Nephron (organoid): ENCODE measurements around the gene MET.

Source experiments
- H3K27ac Mint-ChIP-seq, 3 experiments: 2 replicates each; pipeline ENCODE4 v1.8.0; 2020; ENCODE audit warnings: mixed read lengths in 3 of 3, mild to moderate bottlenecking in 2 of 3, moderate library complexity in 1 of 3
- H3K27me3 Mint-ChIP-seq: 2 replicates; pipeline ENCODE4 v1.8.0; 2021; ENCODE audit warnings: low read depth, mild to moderate bottlenecking, moderate library complexity, mixed read lengths
- H3K36me3 Mint-ChIP-seq: 2 replicates; pipeline ENCODE4 v1.8.0; 2020; ENCODE audit warnings: low read depth, mixed read lengths
- H3K4me1 Mint-ChIP-seq: 2 replicates; pipeline ENCODE4 v1.8.0; 2020; ENCODE audit warnings: mixed read lengths
- H3K4me3 Mint-ChIP-seq, 3 experiments: 2 replicates each; pipeline ENCODE4 v1.8.0; 2020; ENCODE audit warnings: mild to moderate bottlenecking in 3 of 3, mixed read lengths in 3 of 3, moderate library complexity in 2 of 3
- H3K9me3 Mint-ChIP-seq: 2 replicates; pipeline ENCODE4 v1.8.0; 2020; ENCODE audit warnings: mixed read lengths
- CTCF ChIP-seq, 3 experiments: fragments of 200-600 bp; sonication (generic); IDR thresholded peaks; one replicate each; pipeline ENCODE4 v1.5.0; 2021; ENCODE audit warnings: antibody characterized with exemption in 3 of 3; ENCODE audit not compliant: unreplicated experiment in 3 of 3

The MET gene

GRCh38 chr7:116709336-116709735, 37.3 kb downstream of the MET start:
- Mint-ChIP-seq H3K4me1 (peaks cover 25% of the 10 kb centered on the region), H3K27ac (no peak overlapping the region), H3K36me3 (peaks cover 11% of the 10 kb centered on the region), H3K27me3 (no peaks in the 10 kb centered on the region), H3K4me3 (no peak overlapping the region), H3K9me3 (no peaks in the 10 kb centered on the region)
- TF ChIP-seq CTCF (IDR thresholded peaks at IDR 0.05; ENCODE audit: unreplicated experiment in 3 of 3), result no peak

GRCh38 chr7:116710764-116711452, 38.9 kb downstream of the MET start:
- no peak overlapping the region for H3K4me3 Mint-ChIP-seq

GRCh38 chr7:116711790-116712189, 39.8 kb downstream of the MET start:
- Mint-ChIP-seq H3K4me1 (peaks cover 34% of the 10 kb centered on the region), H3K27ac (peak overlapping the region in 1 of 3 experiments; percentile 41), H3K9me3 (no peaks in the 10 kb centered on the region), H3K36me3 (peaks cover 8% of the 10 kb centered on the region), H3K27me3 (peaks cover 4% of the 10 kb centered on the region), H3K4me3 (no peak overlapping the region)
- no peak for TF ChIP-seq CTCF (IDR thresholded peaks at IDR 0.05; ENCODE audit: unreplicated experiment in 3 of 3)

More at GRCh38 chr7:116710764-116711452, 38.9 kb downstream of the MET start:
- peaks cover 4% of the 10 kb centered on the region for H3K27me3 Mint-ChIP-seq
- H3K4me1 Mint-ChIP-seq, result peaks cover 28% of the 10 kb centered on the region
- peaks cover 11% of the 10 kb centered on the region for H3K36me3 Mint-ChIP-seq
- H3K27ac Mint-ChIP-seq, result peak overlapping the region; percentile 47 to 72 (median 56)
- no peaks in the 10 kb centered on the region for H3K9me3 Mint-ChIP-seq
- no peak for TF ChIP-seq CTCF (IDR thresholded peaks at IDR 0.05; ENCODE audit: unreplicated experiment in 3 of 3)

- Mint-ChIP-seq H3K4me1 (peaks cover 34% of the 10 kb centered on the region), H3K9me3 (no peaks in the 10 kb centered on the region), H3K4me3 (no peak overlapping the region), H3K27me3 (peaks cover 4% of the 10 kb centered on the region), H3K36me3 (peaks cover 8% of the 10 kb centered on the region), H3K27ac (peak overlapping the region in 1 of 3 experiments; percentile 65)
- TF ChIP-seq CTCF (IDR thresholded peaks at IDR 0.05; ENCODE audit: unreplicated experiment in 3 of 3), result no peak
Measured at GRCh38 chr7:116713500-116713899, 41.5 kb downstream of the MET start.

GRCh38 chr7:116713918-116714317, 41.9 kb downstream of the MET start:
- peaks cover 4% of the 10 kb centered on the region for H3K27me3 Mint-ChIP-seq
- no peak overlapping the region for H3K4me3 Mint-ChIP-seq
- no peak for TF ChIP-seq CTCF (IDR thresholded peaks at IDR 0.05; ENCODE audit: unreplicated experiment in 3 of 3)
- peaks cover 34% of the 10 kb centered on the region for H3K4me1 Mint-ChIP-seq
- H3K9me3 Mint-ChIP-seq, result no peaks in the 10 kb centered on the region
- peak overlapping the region in 2 of 3 experiments; percentile 8 to 65 for H3K27ac Mint-ChIP-seq
- H3K36me3 Mint-ChIP-seq, result peaks cover 8% of the 10 kb centered on the region

- Mint-ChIP-seq H3K36me3 (peaks cover 8% of the 10 kb centered on the region), H3K9me3 (no peaks in the 10 kb centered on the region), H3K4me3 (no peak overlapping the region), H3K27me3 (peaks cover 4% of the 10 kb centered on the region), H3K27ac (no peak overlapping the region), H3K4me1 (peaks cover 34% of the 10 kb centered on the region)
- TF ChIP-seq CTCF (IDR thresholded peaks at IDR 0.05; ENCODE audit: unreplicated experiment in 3 of 3), result no peak
Measured at GRCh38 chr7:116715077-116715476, 43.1 kb downstream of the MET start.
